GM18520 (cell line): Measurements from ENCODE around the gene KMT5C.

Experiments used
- ATAC-seq: cut with Tn5 transposase; IDR thresholded peaks from one replicate; pipeline ENCODE4 v1.9.1; 2021; ENCODE audit not compliant: unreplicated experiment

KMT5C gene

GRCh38 chr19:55384920-55385723 lies 45.4 kb downstream of the KMT5C start:
- ATAC-seq: peak; percentile 45

GRCh38 chr19:55385724-55386492 lies 46.2 kb downstream of the KMT5C start, which contains the start of gene RPL28:
Gene RPL28 (plus strand): TSS chr19:55385932. CDS start chr19:55386358, 426 bp downstream.
- ATAC-seq: peak; percentile 71

- no peak for ATAC-seq
These were observed 46.9 kb downstream of the KMT5C start for GRCh38 chr19:55386493-55386971.

- no peak for ATAC-seq
These were observed 48.2 kb downstream of the KMT5C start for GRCh38 chr19:55387736-55388497.

GRCh38 chr19:55389386-55390317 lies 50.0 kb downstream of the KMT5C start:
- no peak for ATAC-seq

- ATAC-seq: no peak
These were observed 50.8 kb downstream of the KMT5C start for GRCh38 chr19:55390461-55390880.

GRCh38 chr19:55391191-55391670 lies 51.6 kb downstream of the KMT5C start:
- ATAC-seq: no peak

GRCh38 chr19:55391702-55392615 lies 52.3 kb downstream of the KMT5C start:
- ATAC-seq: no peak

- no peak for ATAC-seq
These were observed 53.4 kb downstream of the KMT5C start for GRCh38 chr19:55392820-55393761.
